AG04450 (cell line): ENCODE results near the gene MAML3. TPM values are rescaled to one million over a fixed set of nuclear protein-coding genes. Genes with fewer than 3 reads are reported as not detected.

ENCODE experiments used
- CTCF ChIA-PET: fragments of 300-600, 350-600 bp; formaldehyde crosslinking; extraction: SDS; loops from one replicate; lab custom pipeline; 2022; ENCODE audit warnings: antibody characterized with exemption, inconsistent platforms; lab: Charles Lee
- POLR2A ChIA-PET: fragments of 350-600 bp; formaldehyde crosslinking; extraction: SDS; loops from one replicate; lab custom pipeline; 2021; ENCODE audit warnings: antibody characterized with exemption, inconsistent platforms; lab: Yijun Ruan, JAX
- DNase-seq: peaks from one replicate; pipeline ENCODE4 v3.0.0-alpha.2; 2011; ENCODE audit warnings: low read depth, low spot score
- H3K27ac ChIP-seq: one replicate; pipeline ENCODE4 v1.5.1; 2012; ENCODE audit warnings: low read depth, low read length, control low read depth
- H3K27me3 ChIP-seq: one replicate; pipeline ENCODE4 v1.6.0; 2012; ENCODE audit warnings: low read length; ENCODE audit not compliant: control insufficient read depth, insufficient read depth
- H3K4me3 ChIP-seq: 2 replicates; pipeline ENCODE4 v1.5.1; 2011; ENCODE audit warnings: mild to moderate bottlenecking, low read depth, low read length, control low read depth
- H3K9me3 ChIP-seq: 2 replicates; pipeline ENCODE4 v1.5.1; 2012; ENCODE audit warnings: low read length; ENCODE audit not compliant: control insufficient read depth, insufficient read depth
- polyA plus RNA-seq: library from polyadenylated mRNA; depleted of rRNA; stranded (reverse); fragments of >200 nt; gene quantifications from 2 replicates; pipeline ENCODE4 v1.2.3, GENCODE V29; 2011
- TF ChIP-seq, protein P1 (sequence below): IDR thresholded peaks from 2 replicates; pipeline ENCODE4 v1.5.1; 2011; ENCODE audit warnings: low read depth, low read length, control low read depth, inconsistent platforms

The MAML3 gene
- polyA plus RNA-seq, 1 experiment: 4.1 TPM

DNA sequence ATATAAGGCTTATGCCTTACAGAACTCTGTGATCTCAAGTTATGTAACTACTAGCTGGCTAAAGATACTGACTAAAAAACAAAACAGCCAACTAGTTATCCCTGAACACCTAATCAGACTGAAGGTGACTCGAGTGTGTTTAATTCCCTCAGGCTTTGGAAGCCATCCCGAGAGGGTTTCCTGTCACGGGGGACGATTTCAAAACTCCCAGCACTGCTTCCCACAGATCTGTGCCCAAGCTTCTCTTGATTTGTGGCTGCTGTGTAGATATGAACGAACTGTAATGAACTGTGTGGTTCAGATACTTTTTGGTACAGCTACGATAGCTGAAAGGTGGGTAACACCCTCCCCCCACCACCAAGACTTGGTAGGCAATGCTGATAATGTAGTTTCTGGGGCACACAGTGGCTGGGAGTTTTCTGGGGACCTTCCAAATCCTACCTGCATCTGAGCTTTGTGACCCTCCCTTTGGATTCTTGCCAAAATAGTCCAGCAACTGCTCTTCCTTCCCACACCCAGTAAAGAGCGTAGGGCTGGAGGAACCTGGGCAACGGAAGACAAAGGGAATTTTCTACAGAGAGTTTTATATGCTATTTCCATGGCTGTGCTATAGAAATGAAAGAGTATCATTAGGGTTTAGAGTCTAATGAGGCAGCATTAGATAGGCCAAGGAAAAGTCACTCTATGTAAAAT is 339.5 kb downstream of the MAML3 start:
- CTCF ChIA-PET: interaction anchor here (0.5 to 1.5 kb wide), 2 partner anchors 158 to 886 kb away, joined by 3 to 4 read pairs; no protein-coding TSS in a partner anchor
- peaks cover 4% of the 10 kb centered on the region; the same call in 1 of the 2 replicates for H3K9me3 ChIP-seq
- no peak for DNase-seq
- no peak overlapping the region for H3K27ac ChIP-seq
- H3K4me3 ChIP-seq: no peak overlapping the region
- POLR2A ChIA-PET: no interaction called here
- no peaks in the 10 kb centered on the region for H3K27me3 ChIP-seq
- TF ChIP-seq, protein P1, sequence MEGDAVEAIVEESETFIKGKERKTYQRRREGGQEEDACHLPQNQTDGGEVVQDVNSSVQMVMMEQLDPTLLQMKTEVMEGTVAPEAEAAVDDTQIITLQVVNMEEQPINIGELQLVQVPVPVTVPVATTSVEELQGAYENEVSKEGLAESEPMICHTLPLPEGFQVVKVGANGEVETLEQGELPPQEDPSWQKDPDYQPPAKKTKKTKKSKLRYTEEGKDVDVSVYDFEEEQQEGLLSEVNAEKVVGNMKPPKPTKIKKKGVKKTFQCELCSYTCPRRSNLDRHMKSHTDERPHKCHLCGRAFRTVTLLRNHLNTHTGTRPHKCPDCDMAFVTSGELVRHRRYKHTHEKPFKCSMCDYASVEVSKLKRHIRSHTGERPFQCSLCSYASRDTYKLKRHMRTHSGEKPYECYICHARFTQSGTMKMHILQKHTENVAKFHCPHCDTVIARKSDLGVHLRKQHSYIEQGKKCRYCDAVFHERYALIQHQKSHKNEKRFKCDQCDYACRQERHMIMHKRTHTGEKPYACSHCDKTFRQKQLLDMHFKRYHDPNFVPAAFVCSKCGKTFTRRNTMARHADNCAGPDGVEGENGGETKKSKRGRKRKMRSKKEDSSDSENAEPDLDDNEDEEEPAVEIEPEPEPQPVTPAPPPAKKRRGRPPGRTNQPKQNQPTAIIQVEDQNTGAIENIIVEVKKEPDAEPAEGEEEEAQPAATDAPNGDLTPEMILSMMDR: no peak

DNA sequence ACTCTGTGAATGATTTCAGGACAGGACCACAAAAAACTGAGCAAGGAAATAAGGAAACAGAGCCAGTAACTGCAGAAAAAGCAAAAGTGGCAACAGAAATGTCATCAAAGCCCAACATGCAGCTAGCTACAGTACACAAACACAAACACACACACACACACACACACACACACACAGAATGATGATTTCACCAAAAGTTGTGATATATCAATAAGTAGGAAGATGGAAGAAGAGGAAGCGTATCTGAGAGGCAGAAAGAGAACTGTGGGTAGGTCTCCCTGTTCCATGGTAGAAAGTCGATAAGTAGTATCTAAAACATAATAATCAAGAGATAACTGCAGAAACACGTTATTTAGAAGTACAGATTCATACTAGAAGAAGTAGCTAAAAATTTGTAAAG is 340.1 kb downstream of the MAML3 start:
- H3K27ac ChIP-seq: no peak overlapping the region
- peaks cover 4% of the 10 kb centered on the region; the same call in 1 of the 2 replicates for H3K9me3 ChIP-seq
- CTCF ChIA-PET: interaction anchor here (0.5 to 1.5 kb wide), 2 partner anchors 157 to 887 kb away, joined by 3 to 4 read pairs; no protein-coding TSS in a partner anchor
- no peaks in the 10 kb centered on the region for H3K27me3 ChIP-seq
- POLR2A ChIA-PET: no interaction called here
- TF ChIP-seq, protein P1: no peak
- no peak for DNase-seq
- no peak overlapping the region for H3K4me3 ChIP-seq

DNA sequence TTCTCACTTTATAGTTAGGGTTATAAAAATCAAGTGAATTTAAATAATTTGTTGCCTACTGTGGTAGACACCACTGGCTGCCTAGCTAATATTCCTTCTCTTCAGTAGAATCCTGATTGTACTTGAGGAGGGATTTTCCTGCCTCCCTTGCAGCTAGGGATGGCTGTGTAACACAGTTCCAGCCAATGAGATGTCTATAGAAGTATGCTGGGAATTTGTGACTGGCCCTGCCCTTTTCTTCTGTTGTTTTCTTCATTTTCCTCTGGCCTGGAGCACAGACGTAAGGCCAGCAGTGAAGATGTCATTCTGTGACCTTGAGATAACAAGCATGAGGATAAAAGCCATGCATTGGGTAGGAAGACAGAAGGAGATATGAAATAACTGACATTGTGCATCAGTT is 343.3 kb downstream of the MAML3 start:
- Histone ChIP-seq H3K27me3 (no peaks in the 10 kb centered on the region), H3K4me3 (no peak overlapping the region), H3K27ac (no peak overlapping the region), H3K9me3 (peaks cover 4% of the 10 kb centered on the region; the same call in 1 of the 2 replicates)
- TF ChIP-seq, protein P1: no peak
- no peak for DNase-seq
- CTCF ChIA-PET: no interaction called here
- POLR2A ChIA-PET: no interaction called here

DNA sequence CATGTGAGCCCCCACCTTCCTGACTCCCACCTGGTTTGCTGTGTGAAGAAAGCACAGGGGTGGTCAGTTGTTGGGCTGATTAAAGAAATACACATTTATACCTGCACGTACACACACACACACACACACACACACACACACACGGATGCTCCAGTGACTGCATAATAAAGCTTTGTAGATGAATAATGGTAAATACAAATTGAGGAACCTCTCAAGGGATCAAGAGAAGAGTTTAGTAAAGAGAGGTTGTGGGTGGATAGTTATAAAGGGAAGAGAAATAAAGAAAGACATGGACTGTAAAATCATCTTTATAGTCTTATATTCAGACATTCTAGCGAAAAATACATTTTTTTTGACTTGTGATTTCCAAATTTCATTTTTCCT is 344.2 kb downstream of the MAML3 start:
- H3K27ac ChIP-seq: no peak overlapping the region
- ChIA-PET POLR2A (no interaction called here), CTCF (no interaction called here)
- TF ChIP-seq, protein P1: no peak
- DNase-seq: no peak
- no peaks in the 10 kb centered on the region for H3K27me3 ChIP-seq
- H3K9me3 ChIP-seq: peaks cover 4% of the 10 kb centered on the region; the same call in 1 of the 2 replicates
- H3K4me3 ChIP-seq: no peak overlapping the region
